ENCODE measurements around the gene ZSCAN5B. TPM values are rescaled to one million over a fixed set of nuclear protein-coding genes. Genes with fewer than 3 reads are reported as not detected.

ZSCAN5B gene
- total RNA-seq, 1 experiment from 2014 or later, result not detected

GRCh38 chr19:56161534-56161933 is 36.0 kb downstream of the ZSCAN5B start:
- no TSS peak for BruUV-seq (replicated peaks)
- ATAC-seq, result no peak

DNA sequence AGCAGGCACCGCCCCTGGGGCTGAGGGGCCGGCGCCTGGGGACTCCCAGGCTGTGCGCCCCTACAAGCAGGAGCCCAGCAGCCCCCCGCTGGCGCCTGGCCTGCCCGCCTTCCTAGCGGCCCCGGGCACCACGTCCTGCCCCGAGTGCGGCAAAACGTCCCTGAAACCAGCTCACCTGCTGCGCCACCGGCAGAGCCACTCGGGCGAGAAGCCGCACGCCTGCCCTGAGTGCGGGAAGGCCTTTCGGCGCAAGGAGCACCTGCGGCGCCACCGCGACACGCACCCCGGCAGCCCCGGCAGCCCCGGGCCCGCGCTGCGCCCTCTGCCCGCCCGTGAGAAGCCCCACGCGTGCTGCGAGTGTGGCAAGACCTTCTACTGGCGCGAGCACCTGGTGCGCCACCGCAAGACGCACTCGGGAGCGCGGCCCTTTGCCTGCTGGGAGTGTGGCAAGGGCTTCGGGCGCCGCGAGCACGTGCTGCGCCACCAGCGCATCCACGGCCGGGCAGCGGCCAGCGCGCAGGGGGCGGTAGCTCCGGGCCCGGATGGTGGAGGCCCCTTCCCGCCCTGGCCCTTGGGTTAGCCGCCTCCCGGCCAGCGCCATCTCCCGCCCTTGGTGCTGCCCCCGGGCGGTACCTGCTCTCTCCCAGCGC is 37.8 kb downstream of the ZSCAN5B start:
- no peak for ATAC-seq
- in situ Hi-C loops (cut with HindIII; ENCODE audit: low pct_unique_long_range_greater_than_20kb, low sequenced_read_pairs), result no loop called here
- intact Hi-C loops (cut with micrococcal nuclease; ENCODE audit: unreplicated experiment), result no loop called here
- no peak for TF ChIP-seq TCF7L2 (IDR thresholded peaks at IDR 0.05; ENCODE audit: low read depth, low read length)
- Histone ChIP-seq H3K9me3 (ENCODE audit: control insufficient read depth, insufficient read depth, low read depth, low read length) (no peaks in the 10 kb centered on the region), H3K27me3 (ENCODE audit: control insufficient read depth, insufficient read depth, low read length) (no peaks in the 10 kb centered on the region), H3K4me1 (ENCODE audit: control insufficient read depth, insufficient read depth, low read length) (no peaks in the 10 kb centered on the region), H3K36me3 (ENCODE audit: control insufficient read depth, insufficient read depth, low read length) (peaks cover 7% of the 10 kb centered on the region; the same call in 1 of the 2 replicates), H3K27ac (ENCODE audit: low read length) (no peak overlapping the region), H3K4me3 (ENCODE audit: low read depth in 2 of 2, low read length in 2 of 2) (no peak overlapping the region)
- CTCF ChIA-PET, result no interaction called here
- no TSS peak for BruUV-seq (replicated peaks)
- no peak for DNase-seq (ENCODE audit: low read depth, low spot score)
- POLR2A ChIA-PET, result no interaction called here

More at GRCh38 chr19:56161534-56161933, 36.0 kb downstream of the ZSCAN5B start:
- no peaks in the 10 kb centered on the region for H3K9me3 ChIP-seq (ENCODE audit: control insufficient read depth, insufficient read depth, low read depth, low read length)
- no peaks in the 10 kb centered on the region for H3K4me1 ChIP-seq (ENCODE audit: control insufficient read depth, insufficient read depth, low read length)
- intact Hi-C loops (cut with micrococcal nuclease; ENCODE audit: unreplicated experiment), result no loop called here
- no peak overlapping the region for H3K27ac ChIP-seq (ENCODE audit: low read length)
- in situ Hi-C loops (cut with HindIII; ENCODE audit: low pct_unique_long_range_greater_than_20kb, low sequenced_read_pairs), result no loop called here
- DNase-seq (ENCODE audit: low read depth, low spot score), result no peak
- no peak overlapping the region for H3K4me3 ChIP-seq (ENCODE audit: low read depth in 2 of 2, low read length in 2 of 2)
- H3K36me3 ChIP-seq (ENCODE audit: control insufficient read depth, insufficient read depth, low read length), result no peaks in the 10 kb centered on the region
- no peaks in the 10 kb centered on the region for H3K27me3 ChIP-seq (ENCODE audit: control insufficient read depth, insufficient read depth, low read length)
- ChIA-PET CTCF (interaction anchor here (0.5 kb wide), 2 partner anchors 14 to 101 kb away, joined by 3 read pairs; no protein-coding TSS in a partner anchor), POLR2A (no interaction called here)
- TF ChIP-seq, protein P1, sequence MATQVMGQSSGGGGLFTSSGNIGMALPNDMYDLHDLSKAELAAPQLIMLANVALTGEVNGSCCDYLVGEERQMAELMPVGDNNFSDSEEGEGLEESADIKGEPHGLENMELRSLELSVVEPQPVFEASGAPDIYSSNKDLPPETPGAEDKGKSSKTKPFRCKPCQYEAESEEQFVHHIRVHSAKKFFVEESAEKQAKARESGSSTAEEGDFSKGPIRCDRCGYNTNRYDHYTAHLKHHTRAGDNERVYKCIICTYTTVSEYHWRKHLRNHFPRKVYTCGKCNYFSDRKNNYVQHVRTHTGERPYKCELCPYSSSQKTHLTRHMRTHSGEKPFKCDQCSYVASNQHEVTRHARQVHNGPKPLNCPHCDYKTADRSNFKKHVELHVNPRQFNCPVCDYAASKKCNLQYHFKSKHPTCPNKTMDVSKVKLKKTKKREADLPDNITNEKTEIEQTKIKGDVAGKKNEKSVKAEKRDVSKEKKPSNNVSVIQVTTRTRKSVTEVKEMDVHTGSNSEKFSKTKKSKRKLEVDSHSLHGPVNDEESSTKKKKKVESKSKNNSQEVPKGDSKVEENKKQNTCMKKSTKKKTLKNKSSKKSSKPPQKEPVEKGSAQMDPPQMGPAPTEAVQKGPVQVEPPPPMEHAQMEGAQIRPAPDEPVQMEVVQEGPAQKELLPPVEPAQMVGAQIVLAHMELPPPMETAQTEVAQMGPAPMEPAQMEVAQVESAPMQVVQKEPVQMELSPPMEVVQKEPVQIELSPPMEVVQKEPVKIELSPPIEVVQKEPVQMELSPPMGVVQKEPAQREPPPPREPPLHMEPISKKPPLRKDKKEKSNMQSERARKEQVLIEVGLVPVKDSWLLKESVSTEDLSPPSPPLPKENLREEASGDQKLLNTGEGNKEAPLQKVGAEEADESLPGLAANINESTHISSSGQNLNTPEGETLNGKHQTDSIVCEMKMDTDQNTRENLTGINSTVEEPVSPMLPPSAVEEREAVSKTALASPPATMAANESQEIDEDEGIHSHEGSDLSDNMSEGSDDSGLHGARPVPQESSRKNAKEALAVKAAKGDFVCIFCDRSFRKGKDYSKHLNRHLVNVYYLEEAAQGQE (IDR thresholded peaks at IDR 0.05; ENCODE audit: insufficient read depth in 1 of 2, low read depth in 2 of 2, low read length in 1 of 2), result no peak
- TF ChIP-seq TCF7L2 (IDR thresholded peaks at IDR 0.05; ENCODE audit: low read depth, low read length) (no peak), SIN3A (IDR thresholded peaks at IDR 0.05; ENCODE audit: borderline replicate concordance, insufficient read depth, low read depth, low read length) (no peak)

DNA sequence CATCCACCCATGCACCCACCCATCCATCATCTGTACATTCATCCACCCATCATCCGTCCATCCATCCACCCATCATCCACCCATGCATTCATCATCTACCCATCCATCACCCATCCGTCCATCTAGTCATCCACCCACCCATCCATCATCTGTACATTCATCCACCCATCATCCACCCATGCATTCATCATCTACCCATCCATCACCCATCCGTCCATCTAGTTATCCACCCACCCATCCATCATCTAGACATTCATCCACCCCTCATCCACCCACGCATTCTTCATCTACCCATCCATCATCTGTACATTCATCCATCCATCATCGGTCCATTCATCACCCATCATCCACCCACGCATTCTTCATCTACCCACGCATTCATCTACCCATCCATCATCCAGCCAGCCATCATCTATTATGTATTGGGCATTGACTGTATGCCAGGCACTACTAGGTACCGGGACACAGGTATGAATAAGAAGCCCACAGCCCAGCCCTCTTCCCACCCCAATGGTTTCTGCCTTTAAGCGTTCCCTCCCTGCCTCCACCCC is 38.5 kb downstream of the ZSCAN5B start:
- TF ChIP-seq, protein P1 (IDR thresholded peaks at IDR 0.05; ENCODE audit: insufficient read depth in 1 of 2, low read depth in 2 of 2, low read length in 1 of 2), result no peak
- no peak for TF ChIP-seq SIN3A (IDR thresholded peaks at IDR 0.05; ENCODE audit: borderline replicate concordance, insufficient read depth, low read depth, low read length)
- TF ChIP-seq POLR2AphosphoS5 (IDR thresholded peaks at IDR 0.05; ENCODE audit: low read depth, low read length), result no peak
- no peak for TF ChIP-seq TCF7L2 (IDR thresholded peaks at IDR 0.05; ENCODE audit: low read depth, low read length)
- TF ChIP-seq CTCF (IDR thresholded peaks at IDR 0.05), result no peak
- Histone ChIP-seq H3K9me3 (ENCODE audit: control insufficient read depth, insufficient read depth, low read depth, low read length) (no peaks in the 10 kb centered on the region), H3K27me3 (ENCODE audit: control insufficient read depth, insufficient read depth, low read length) (no peaks in the 10 kb centered on the region), H3K4me1 (ENCODE audit: control insufficient read depth, insufficient read depth, low read length) (no peaks in the 10 kb centered on the region), H3K27ac (ENCODE audit: low read length) (no peak overlapping the region), H3K36me3 (ENCODE audit: control insufficient read depth, insufficient read depth, low read length) (peaks cover 7% of the 10 kb centered on the region; the same call in 1 of the 2 replicates), H3K4me3 (ENCODE audit: low read depth in 2 of 2, low read length in 2 of 2) (no peak overlapping the region)
- ATAC-seq (no peak), DNase-seq (ENCODE audit: low read depth, low spot score) (no peak)
- in situ Hi-C loops (cut with HindIII; ENCODE audit: low pct_unique_long_range_greater_than_20kb, low sequenced_read_pairs) (no loop called here), intact Hi-C loops (cut with micrococcal nuclease; ENCODE audit: unreplicated experiment) (no loop called here)
- ChIA-PET CTCF (interaction anchor here (0.6 kb wide), 1 partner anchor 94 kb away, joined by 6 read pairs; no protein-coding TSS in a partner anchor), POLR2A (no interaction called here)
- BruUV-seq (replicated peaks), result no TSS peak
